ENCODE results near the gene KCNE4.

Gene KCNE4

GRCh38 chr2:223050900-223051504 is 988 bp upstream of the KCNE4 start:
- DNase-seq (ENCODE audit: low read depth), result no peak
- TF ChIP-seq CTCF (IDR thresholded peaks at IDR 0.05; ENCODE audit: insufficient read depth, low read depth, low read length, missing control alignments), result no peak
- no peak overlapping the region for H3K4me3 ChIP-seq (ENCODE audit: low read depth, low read length)

GRCh38 chr2:223052548-223053483 is 826 bp downstream of the KCNE4 start:
- H3K4me3 ChIP-seq (ENCODE audit: low read depth, low read length), result no peak overlapping the region
- no peak for DNase-seq (ENCODE audit: low read depth)
- no peak for TF ChIP-seq CTCF (IDR thresholded peaks at IDR 0.05; ENCODE audit: insufficient read depth, low read depth, low read length, missing control alignments)

- H3K4me3 ChIP-seq (ENCODE audit: low read depth, low read length), result no peak overlapping the region
- DNase-seq (ENCODE audit: low read depth), result no peak
- TF ChIP-seq CTCF (IDR thresholded peaks at IDR 0.05; ENCODE audit: insufficient read depth, low read depth, low read length, missing control alignments), result no peak
Measured at GRCh38 chr2:223053484-223054192, 1.6 kb downstream of the KCNE4 start.

- no peak for TF ChIP-seq CTCF (IDR thresholded peaks at IDR 0.05; ENCODE audit: insufficient read depth, low read depth, low read length, missing control alignments)
- H3K4me3 ChIP-seq (ENCODE audit: low read depth, low read length), result no peak overlapping the region
- DNase-seq (ENCODE audit: low read depth), result no peak
Measured at GRCh38 chr2:223054193-223054781, 2.3 kb downstream of the KCNE4 start.

- no peak for TF ChIP-seq CTCF (IDR thresholded peaks at IDR 0.05; ENCODE audit: insufficient read depth, low read depth, low read length, missing control alignments)
- no peak overlapping the region for H3K4me3 ChIP-seq (ENCODE audit: low read depth, low read length)
- no peak for DNase-seq (ENCODE audit: low read depth)
Measured at GRCh38 chr2:223055140-223055539, 3.1 kb downstream of the KCNE4 start.

- H3K4me3 ChIP-seq (ENCODE audit: low read depth, low read length), result no peak overlapping the region
Measured at GRCh38 chr2:223055836-223056235, 3.8 kb downstream of the KCNE4 start.

More at GRCh38 chr2:223055836-223056235, 3.8 kb downstream of the KCNE4 start:
- TF ChIP-seq CTCF (IDR thresholded peaks at IDR 0.05; ENCODE audit: insufficient read depth, low read depth, low read length, missing control alignments), result no peak
- no peak for DNase-seq (ENCODE audit: low read depth)
